ENCODE measurements around the gene RNF157. TPM values are rescaled to one million over a fixed set of nuclear protein-coding genes. Genes with fewer than 3 reads are reported as not detected.
A peak's percentile ranks its signal among the peaks of the same experiment; 100 is the strongest.

Gene RNF157
- total RNA-seq, 6 donors from 2014 or later, result 1.1 to 14.7 (median 2.5) TPM

DNA sequence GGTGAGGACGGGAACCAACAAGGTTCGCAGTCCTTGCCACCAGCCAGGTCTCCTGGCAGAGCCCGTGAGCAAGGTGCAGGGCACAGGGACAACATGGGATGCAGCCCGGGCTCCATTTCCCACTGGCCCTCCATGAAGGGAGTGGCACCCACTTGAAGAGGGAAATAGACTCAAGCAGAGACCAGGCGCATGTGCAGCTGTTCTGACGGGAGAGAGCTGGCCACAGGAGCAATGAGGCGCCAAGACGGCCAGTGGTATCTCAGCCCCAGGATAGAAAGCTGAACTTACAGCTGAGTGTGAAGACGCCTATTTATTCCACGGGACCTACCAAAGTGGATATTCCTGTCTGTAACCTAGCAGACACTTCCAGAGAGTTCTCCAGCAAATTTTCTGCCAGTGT lies 91.1 kb downstream of the RNF157 start:
- ATAC-seq (ENCODE audit: low FRiP score in 2 of 2) (no peak), DNase-seq (no peak)
- no peak overlapping the region for H3K4me3 ChIP-seq
- H3K36me3 ChIP-seq, result no peaks in the 10 kb centered on the region
- TF ChIP-seq POLR2A (IDR thresholded peaks at IDR 0.05), result no peak
- TF ChIP-seq POLR2AphosphoS5 (IDR thresholded peaks at IDR 0.05), result no peak
- TF ChIP-seq, protein P1, sequence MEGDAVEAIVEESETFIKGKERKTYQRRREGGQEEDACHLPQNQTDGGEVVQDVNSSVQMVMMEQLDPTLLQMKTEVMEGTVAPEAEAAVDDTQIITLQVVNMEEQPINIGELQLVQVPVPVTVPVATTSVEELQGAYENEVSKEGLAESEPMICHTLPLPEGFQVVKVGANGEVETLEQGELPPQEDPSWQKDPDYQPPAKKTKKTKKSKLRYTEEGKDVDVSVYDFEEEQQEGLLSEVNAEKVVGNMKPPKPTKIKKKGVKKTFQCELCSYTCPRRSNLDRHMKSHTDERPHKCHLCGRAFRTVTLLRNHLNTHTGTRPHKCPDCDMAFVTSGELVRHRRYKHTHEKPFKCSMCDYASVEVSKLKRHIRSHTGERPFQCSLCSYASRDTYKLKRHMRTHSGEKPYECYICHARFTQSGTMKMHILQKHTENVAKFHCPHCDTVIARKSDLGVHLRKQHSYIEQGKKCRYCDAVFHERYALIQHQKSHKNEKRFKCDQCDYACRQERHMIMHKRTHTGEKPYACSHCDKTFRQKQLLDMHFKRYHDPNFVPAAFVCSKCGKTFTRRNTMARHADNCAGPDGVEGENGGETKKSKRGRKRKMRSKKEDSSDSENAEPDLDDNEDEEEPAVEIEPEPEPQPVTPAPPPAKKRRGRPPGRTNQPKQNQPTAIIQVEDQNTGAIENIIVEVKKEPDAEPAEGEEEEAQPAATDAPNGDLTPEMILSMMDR (IDR thresholded peaks at IDR 0.05), result no peak
- TF ChIP-seq EP300 (IDR thresholded peaks at IDR 0.05), result no peak
- H3K27me3 ChIP-seq, result no peaks in the 10 kb centered on the region
- WGBS, 2 donors, result 84 to 88% methylated on average over 10 of the region's 10 CpGs
- H3K4me1 ChIP-seq, result peaks cover 22 to 24% (median 22%) of the 10 kb centered on the region in 4 donors
- no peaks in the 10 kb centered on the region for H3K9me3 ChIP-seq
- H3K27ac ChIP-seq, result no peak overlapping the region

DNA sequence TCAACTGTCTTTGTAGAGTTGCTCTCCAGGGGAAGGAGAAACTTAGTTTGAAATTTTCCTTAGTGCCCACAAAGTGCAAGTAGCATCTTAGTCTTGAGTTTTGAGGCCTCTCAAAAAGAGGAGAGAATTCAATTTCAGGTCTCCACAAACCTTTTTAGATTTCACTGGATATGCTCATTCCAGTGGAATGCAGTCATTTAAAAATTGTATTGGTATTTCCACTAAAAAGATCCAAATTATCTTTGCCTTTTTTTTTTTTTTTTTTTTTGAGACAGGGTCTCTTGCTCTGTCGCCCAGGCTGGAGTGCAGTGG lies 92.3 kb downstream of the RNF157 start:
- no peaks in the 10 kb centered on the region for H3K9me3 ChIP-seq
- no peak for ATAC-seq (ENCODE audit: low FRiP score in 2 of 2)

DNA sequence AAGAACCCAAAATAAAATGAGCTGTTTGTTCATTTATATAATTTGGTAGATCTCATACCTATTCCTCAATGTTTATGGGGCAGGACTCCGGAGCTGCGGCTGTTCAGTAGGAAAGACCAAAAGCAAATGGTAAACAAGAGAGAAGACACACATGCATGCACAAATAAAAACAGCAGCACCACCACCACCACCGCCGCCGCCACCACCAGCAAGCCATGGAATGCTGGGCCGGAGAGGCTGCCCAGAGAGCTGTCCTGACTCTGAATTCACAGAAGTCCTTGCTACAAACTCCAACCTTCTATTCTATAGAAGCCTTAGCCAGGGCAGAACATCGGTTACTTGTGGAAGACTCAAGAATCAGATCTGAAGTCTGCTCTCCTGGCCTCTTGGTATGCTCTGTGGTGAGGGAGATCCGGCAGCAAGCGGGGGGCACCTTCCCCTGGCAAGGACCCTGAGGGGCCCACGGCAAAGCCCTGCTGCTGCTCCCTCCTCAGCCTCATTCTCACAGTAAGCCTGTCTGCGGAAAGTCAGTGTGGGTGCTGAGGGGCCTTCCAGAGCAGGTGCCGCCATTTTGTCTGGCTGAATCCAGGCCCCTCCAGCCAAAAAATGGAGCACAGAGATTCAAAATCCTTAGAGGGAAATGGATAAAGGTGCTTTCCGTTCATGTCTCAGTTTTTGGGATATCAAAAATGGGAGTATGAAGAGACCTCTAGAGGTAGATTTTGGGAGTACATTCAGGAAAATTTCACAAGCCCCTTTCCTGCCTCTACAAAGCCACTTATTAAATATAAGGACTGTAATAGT lies 92.9 kb downstream of the RNF157 start:
- 78 to 83% methylated on average over 13 of the region's 13 CpGs for WGBS, 2 donors

More for the DNA sequence above, 92.3 kb downstream of the RNF157 start:
- no peak overlapping the region for H3K27ac ChIP-seq
- 94 to 100% methylated on average over 1 of the region's 1 CpG for WGBS, 2 donors
- H3K36me3 ChIP-seq, result no peaks in the 10 kb centered on the region
- TF ChIP-seq, protein P1 (IDR thresholded peaks at IDR 0.05), result peak in 1 of 6 experiments; percentile 3
- TF ChIP-seq POLR2A (IDR thresholded peaks at IDR 0.05), result no peak
- no peak for DNase-seq
- H3K27me3 ChIP-seq, result no peaks in the 10 kb centered on the region
- peaks cover 22 to 37% (median 31%) of the 10 kb centered on the region in 4 donors for H3K4me1 ChIP-seq
- no peak overlapping the region for H3K4me3 ChIP-seq

DNA sequence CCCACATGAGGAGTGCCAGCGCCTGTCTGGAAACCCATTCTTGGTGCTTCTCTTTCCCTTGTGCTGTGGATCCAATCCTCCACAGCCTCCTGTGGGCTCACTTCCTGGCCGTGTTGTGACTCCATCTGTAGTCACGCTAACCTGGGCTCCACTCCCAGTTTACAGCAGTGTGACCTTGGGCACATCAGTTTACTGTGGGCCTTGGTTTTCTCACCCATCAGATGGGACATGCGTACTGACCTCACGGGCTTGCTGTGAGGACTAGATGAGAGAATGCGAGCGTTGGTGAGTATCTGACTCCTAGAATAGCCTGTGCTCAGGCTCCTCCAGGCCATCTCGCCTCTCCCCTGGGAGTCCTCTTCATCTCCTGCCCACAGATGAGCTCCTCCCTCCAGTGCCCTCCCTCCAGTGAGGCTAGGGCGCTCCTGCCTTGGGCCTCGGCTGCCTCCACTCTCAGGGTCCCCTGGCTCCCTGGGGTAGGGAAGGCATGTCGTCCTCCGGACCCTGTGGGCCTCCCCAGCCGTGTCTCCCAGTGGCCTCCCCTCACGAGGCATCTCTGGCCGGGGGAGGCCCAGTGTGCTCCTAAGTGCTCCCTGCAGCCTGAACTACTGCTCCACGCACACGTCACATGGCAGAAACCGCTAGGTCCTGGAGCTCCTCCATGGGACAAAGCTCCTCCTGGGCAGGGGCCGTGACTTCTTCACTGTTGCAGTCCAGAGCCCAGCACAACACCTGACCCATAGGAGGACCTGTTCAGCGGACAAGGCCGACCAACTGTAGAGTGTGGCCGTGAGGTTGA lies 94.0 kb downstream of the RNF157 start:
- Histone ChIP-seq H3K9me3 (no peaks in the 10 kb centered on the region), H3K36me3 (no peaks in the 10 kb centered on the region), H3K4me3 (no peak overlapping the region), H3K27ac (peak overlapping the region; percentile 63 to 75 (median 71)), H3K27me3 (no peaks in the 10 kb centered on the region), H3K4me1 (peaks cover 30 to 48% (median 42%) of the 10 kb centered on the region in 4 donors)
- 87 to 88% methylated on average over 12 to 22 of the region's 22 CpGs for WGBS, 2 donors
- TF ChIP-seq POLR2AphosphoS5 (IDR thresholded peaks at IDR 0.05), result no peak
- no peak for TF ChIP-seq EP300 (IDR thresholded peaks at IDR 0.05)
- TF ChIP-seq POLR2A (IDR thresholded peaks at IDR 0.05), result no peak
- TF ChIP-seq, protein P1 (IDR thresholded peaks at IDR 0.05), result no peak
- ATAC-seq (ENCODE audit: low FRiP score in 2 of 2) (no peak), DNase-seq (no peak)

More for the DNA sequence above, 92.9 kb downstream of the RNF157 start:
- H3K27me3 ChIP-seq, result no peaks in the 10 kb centered on the region
- H3K36me3 ChIP-seq, result no peaks in the 10 kb centered on the region
- DNase-seq (no peak), ATAC-seq (ENCODE audit: low FRiP score in 2 of 2) (no peak)
- TF ChIP-seq EP300 (IDR thresholded peaks at IDR 0.05), result no peak
- TF ChIP-seq, protein P1 (IDR thresholded peaks at IDR 0.05), result peak; percentile 24 to 61 (median 58)
- H3K27ac ChIP-seq, result no peak overlapping the region
- no peak overlapping the region for H3K4me3 ChIP-seq
- no peaks in the 10 kb centered on the region for H3K9me3 ChIP-seq
- H3K4me1 ChIP-seq, result peaks cover 22 to 38% (median 31%) of the 10 kb centered on the region in 4 donors
